NCI-H2227 (cell line): Measurements from ENCODE around the gene COL28A1.
"Not testable (repeated sequence)": the region's sequence is repeated elsewhere in the genome, so short reads cannot be mapped to it uniquely, and the experiment has no call there.

Experiments
- DNase-seq: peaks from one replicate; lab custom pipeline; 2025; ENCODE audit not compliant: unreplicated experiment; lab: John Stamatoyannopoulos, UW

Gene COL28A1

GRCh38 chr7:7562736-7563135, 27.1 kb upstream of the COL28A1 start:
- DNase-seq: no peak

- not testable (repeated sequence) for DNase-seq
Measured at GRCh38 chr7:7561591-7561990, 25.9 kb upstream of the COL28A1 start.

DNA sequence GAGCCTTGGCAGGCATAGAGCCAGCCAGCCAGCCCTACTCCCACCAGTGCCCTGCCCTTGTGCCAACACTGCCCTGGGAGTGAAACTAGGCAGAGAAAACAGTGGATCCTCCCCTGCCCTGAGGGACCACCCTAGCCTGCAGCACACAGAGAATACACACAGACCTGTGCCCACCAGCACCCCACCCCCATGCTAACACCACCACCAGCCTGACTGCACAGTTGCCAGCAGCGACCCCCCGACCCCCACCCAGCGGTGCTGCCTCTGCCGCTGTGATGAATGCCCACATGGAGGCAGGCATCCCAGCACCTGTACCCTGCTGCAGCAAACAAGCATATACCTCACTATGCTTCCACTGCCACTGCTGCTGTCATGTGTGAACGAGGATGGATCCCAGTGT, 21.6 kb upstream of the COL28A1 start:
- no peak for DNase-seq

GRCh38 chr7:7556852-7557251, 21.2 kb upstream of the COL28A1 start:
- no peak for DNase-seq

GRCh38 chr7:7554649-7555575, 19.2 kb upstream of the COL28A1 start:
- peak; percentile 86 for DNase-seq

DNA sequence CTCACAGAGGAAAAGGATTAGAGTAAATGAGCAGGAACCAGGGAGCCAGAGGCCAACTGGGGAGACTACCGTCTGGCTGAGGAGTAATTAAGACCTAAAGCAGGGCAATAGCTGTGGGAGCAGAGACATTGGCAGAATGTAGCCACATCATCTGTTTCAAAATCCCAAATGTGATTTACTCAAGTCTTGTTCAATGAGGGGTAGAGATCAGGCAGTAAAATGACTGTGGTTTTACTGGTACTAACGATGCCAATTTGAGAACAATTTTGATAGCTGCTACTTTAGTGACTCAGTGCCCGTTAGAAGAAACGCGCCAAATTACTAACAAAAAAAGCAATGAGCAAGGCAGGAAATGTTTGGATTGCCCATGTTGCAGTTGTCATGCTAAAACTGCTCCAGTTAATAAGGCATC, 18.4 kb upstream of the COL28A1 start:
- peak; percentile 29 for DNase-seq

DNA sequence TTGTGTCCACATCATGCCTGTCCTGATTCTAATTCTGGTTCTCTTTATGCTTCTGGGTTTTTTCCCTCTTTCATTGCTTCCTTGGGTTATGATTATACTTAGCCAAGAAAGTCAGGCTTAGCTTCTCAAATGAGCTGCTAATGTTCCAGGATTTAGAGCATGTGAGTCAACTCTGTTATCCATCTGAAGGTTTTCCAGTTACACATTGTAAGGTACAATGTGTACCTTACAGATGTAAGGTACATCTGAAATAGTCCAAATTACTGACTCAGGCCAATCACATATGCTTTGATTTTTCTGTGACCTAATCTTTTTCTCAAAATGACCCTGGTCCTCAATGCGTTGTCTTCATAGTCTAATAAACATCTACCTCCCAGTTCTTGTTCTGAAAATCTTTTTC, 17.7 kb upstream of the COL28A1 start:
- no peak for DNase-seq

- DNase-seq: no peak
Measured at GRCh38 chr7:7552199-7552598, 16.5 kb upstream of the COL28A1 start.

DNA sequence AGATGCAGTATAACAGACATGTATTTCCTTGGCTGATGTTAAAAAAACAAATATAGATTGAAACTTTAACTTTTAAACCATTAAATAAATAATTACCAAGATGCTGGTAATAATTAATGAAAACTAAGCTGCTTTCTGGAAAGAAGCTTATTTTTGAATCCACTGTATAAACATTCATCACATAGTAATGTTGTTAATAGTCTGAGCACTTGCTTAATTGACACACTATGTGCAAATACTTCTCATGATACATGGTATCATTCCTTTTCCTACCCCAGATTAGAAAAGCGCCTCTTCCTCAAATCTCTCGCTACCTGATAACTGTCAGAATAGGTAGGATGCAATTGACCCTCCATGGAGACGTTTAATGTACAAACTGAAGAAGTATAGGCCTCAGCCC, 15.0 kb upstream of the COL28A1 start:
- no peak for DNase-seq

DNA sequence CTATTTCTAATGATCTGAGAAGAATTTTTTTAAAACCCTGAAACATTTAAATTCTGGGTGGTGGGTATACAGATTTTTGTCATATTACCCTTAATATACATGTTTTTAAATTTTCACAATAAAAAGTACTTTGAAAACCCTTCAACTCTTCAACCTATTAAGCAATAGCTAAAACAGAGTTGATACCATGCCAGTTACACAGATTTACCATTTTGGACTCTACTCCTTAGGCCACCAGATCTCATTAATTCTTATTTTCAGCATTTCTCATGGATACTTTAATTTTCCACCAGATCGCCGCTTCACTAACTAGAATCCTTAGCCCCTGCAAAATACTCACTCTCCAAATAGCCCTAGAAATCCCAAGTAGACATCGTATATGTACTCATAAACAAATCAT, 12.7 kb upstream of the COL28A1 start:
- no peak for DNase-seq

DNA sequence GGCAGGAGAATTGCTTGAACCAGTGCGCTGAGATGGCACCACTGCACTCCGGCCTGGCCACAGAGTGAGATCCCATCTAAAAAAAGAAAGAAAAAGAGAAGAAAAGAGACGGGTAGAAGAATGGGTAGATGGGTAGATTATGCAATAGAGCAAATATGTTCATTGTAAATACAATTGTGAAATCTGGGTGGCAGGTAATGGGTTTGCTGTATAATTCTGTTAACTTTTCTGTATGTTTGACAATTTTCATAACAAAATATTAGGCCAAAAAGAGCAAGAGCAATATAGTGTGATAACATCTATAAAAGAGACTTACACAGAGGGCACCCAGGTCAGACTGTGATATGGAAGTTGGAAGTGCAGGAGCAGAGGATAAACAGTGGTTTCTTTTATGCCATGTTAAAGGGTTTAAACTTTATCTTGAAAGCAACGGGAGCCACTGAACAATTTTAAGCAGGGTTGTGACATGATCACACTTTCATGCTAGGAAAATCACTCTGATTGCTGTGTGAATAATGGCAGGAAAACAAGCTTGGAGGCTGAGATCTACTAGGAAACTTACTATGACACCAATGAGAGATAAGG, 6.7 kb upstream of the COL28A1 start:
- no peak for DNase-seq

DNA sequence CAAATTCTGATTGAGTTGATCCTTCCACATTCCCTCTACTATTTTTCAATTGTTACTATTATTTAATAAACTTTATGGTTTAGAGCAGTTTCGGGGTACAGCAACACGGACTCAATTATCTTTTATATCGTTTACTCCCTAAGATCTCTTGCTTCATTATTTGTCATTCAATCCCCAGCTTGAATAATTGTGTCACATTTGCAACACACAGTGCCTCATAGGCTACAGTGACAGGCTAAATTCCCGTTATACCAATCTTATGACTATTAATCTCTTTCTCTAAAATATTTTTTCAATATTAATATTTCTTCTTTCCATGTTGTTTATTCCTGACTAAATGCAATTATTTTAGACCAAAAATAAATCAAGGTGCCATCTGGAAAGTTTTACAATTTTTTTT, 4.0 kb upstream of the COL28A1 start:
- DNase-seq: no peak

GRCh38 chr7:7539152-7539551, 3.5 kb upstream of the COL28A1 start:
- DNase-seq: no peak

GRCh38 chr7:7537711-7538110, 2.0 kb upstream of the COL28A1 start:
- no peak for DNase-seq

DNA sequence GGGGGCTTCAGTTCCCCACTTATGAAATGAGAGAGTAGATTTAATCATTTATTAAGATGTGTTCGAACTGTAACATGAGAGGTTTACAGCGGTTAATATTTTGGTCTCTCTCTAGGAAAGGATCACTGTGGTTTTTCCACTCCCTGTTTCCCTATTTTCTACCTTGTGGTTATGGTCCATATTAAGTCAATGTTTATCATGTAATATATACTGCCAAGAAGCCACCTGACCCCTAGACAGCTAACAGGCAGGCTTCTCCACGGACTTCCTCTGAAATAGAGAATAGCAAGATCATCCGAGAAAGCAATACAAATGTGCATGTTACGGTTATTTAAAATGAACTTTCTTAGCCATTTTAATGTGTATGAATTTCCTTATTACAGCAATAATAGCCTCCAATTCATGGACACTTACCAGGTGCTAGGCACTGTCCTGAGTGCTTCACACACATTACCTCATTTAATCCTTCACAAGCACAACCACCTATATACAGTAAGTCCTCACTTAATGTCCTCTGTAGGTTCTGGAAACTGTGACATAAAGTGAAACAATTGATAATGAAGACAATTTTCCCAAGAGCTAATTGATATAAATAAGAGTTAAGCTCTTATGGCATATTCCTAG, 835 bp upstream of the COL28A1 start:
- no peak for DNase-seq

DNA sequence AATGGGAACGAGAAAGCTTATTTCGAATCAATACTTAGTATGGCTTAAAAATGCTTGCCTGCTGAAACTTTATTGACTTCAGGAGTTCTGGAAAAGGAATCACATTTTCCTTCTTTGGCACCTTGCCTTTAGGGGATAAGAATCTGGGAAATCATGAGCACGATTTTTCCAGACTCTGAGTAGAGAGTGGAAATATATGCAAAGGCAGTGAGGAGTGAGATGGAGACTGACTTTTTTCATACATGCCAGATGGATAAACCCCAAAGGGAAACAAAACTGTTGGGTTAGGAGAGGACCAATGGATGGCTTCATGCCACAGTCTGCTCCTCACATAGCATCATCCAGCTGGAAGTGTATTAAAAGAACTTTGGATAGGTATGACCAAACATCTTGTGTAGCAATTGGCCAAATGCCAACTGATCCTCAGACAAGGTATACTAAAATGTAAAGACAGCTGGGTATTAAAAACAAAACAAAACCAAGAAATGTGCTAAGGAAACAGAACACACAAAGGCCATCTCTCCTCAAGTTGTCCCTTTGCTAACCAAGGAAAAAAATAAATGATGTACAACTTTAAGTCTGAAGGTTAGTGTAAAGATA, 1.7 kb downstream of the COL28A1 start:
- no peak for DNase-seq

GRCh38 chr7:7529328-7529727, 6.3 kb downstream of the COL28A1 start:
- peak; percentile 46 for DNase-seq

GRCh38 chr7:7527047-7527446, 8.6 kb downstream of the COL28A1 start:
- no peak for DNase-seq

GRCh38 chr7:7526006-7526405, 9.7 kb downstream of the COL28A1 start:
- DNase-seq: no peak

GRCh38 chr7:7524121-7524520, 11.6 kb downstream of the COL28A1 start:
- DNase-seq: no peak

DNA sequence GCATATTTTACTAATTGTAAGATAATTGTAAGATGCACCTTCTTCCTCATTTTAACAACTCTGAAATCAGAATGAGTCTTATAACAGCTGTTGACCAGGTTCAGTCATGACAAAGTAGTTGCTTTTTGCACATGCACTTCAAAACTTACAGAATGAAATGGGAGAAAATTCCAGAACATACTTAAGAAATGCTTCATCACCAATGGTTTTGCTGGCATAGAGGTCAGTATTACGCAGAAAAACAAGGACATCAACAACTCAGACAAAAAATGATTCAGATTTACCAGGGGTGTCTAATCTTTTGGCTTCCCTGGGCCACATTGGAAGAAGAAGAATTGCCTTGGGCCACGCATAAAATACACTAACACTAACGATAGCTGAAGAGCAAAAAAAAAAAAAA, 13.3 kb downstream of the COL28A1 start:
- DNase-seq: no peak

DNA sequence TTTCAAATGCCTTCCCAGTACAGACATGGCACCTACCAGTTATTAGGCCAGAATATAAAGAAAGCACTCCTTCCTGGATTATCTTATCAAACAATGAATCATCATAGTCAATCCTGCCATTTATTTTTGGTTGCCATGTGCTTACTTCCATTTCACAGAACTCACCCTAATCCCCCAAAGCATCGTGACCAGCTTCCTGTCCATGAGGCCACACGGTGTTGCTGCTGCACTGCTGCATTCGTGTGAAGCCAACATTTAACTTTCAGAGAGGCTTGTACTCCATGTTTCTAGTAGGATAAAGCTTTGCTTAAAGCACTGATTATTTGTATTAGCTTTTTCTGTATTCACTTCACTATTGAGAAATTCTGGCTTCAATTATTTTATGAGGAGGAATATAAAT, 14.4 kb downstream of the COL28A1 start:
- no peak for DNase-seq
